Tongue (tissue), 2 donors: ENCODE results near the gene LILRA2. TPM values are rescaled to one million over a fixed set of nuclear protein-coding genes. Genes with fewer than 3 reads are reported as not detected.

Source experiments
- small RNA-seq: library from RNA; depleted of rRNA; stranded (forward); fragments of <200 nt; gene quantifications from one replicate; pipeline ENCODE3, GENCODE V24; 2014; ENCODE audit warnings: low replicate concordance
- total RNA-seq: library from RNA; depleted of rRNA; stranded (reverse); fragments of >200 nt; gene quantifications from one replicate; pipeline ENCODE4 v1.2.3, GENCODE V29; 2014

Gene LILRA2
- total RNA-seq, 1 donor from 2014 or later, result not detected

Small RNAs within 50 kb of the gene (small RNA-seq; reads per million reads assigned to genes)
- gene AC245036.2, result not detected

Other genes starting within 250 kb of the LILRA2 start
- gene LILRA4, start 234.6 kb upstream of the LILRA2 start, total RNA-seq, result not detected
- 8.8 TPM for gene LAIR1, start 208.9 kb upstream of the LILRA2 start, total RNA-seq
- 15.0 TPM for gene TTYH1, start 158.3 kb upstream of the LILRA2 start, total RNA-seq
- gene LENG8, start 124.6 kb upstream of the LILRA2 start, total RNA-seq, result 38.4 TPM
- 3.6 TPM for gene LENG9, start 110.0 kb upstream of the LILRA2 start, total RNA-seq
- gene CDC42EP5, start 100.5 kb upstream of the LILRA2 start, total RNA-seq, result 24.5 TPM
- not detected for gene LAIR2, start 71.0 kb upstream of the LILRA2 start, total RNA-seq
- 0.51 TPM for gene LILRA1, start 19.8 kb downstream of the LILRA2 start, total RNA-seq
- gene LILRB1, start 56.7 kb downstream of the LILRA2 start, total RNA-seq, result 0.51 TPM
- gene LILRB4, start 89.2 kb downstream of the LILRA2 start, total RNA-seq, result 0.51 TPM
- not detected for gene KIR3DL3, start 150.7 kb downstream of the LILRA2 start, total RNA-seq
- gene KIR2DL3, start 164.7 kb downstream of the LILRA2 start, total RNA-seq, result not detected
- gene KIR2DL1, start 196.0 kb downstream of the LILRA2 start, total RNA-seq, result not detected
- gene KIR2DL4, start 229.8 kb downstream of the LILRA2 start, total RNA-seq, result not detected
- gene KIR3DL1, start 242.7 kb downstream of the LILRA2 start, total RNA-seq, result not detected